ENCODE measurements around the gene MYL12B. TPM values are rescaled to one million over a fixed set of nuclear protein-coding genes. Genes with fewer than 3 reads are reported as not detected.
"Not testable (repeated sequence)": the region's sequence is repeated elsewhere in the genome, so short reads cannot be mapped to it uniquely, and the experiment has no call there.

The MYL12B gene
- total RNA-seq, 1 donor from 2014 or later: 331 TPM

- intact Hi-C loops (cut with micrococcal nuclease): no loop called here
Observed at GRCh38 chr18:3257627-3258120, 4.3 kb upstream of the MYL12B start.

- intact Hi-C loops (cut with micrococcal nuclease): loop anchor here (1.0 to 5.0 kb wide), 7 partner anchors 14 to 1976 kb away; partner anchors contain the start of genes METTL4, MYL12A, NDC80 and SMCHD1
Observed at GRCh38 chr18:3260995-3261372, 949 bp upstream of the MYL12B start.

- intact Hi-C loops (cut with micrococcal nuclease): loop anchor here (1.0 to 5.0 kb wide), 7 partner anchors 186 to 1975 kb away; partner anchors contain the start of genes METTL4, NDC80 and SMCHD1
Observed at GRCh38 chr18:3262234-3263131, 550 bp downstream of the MYL12B start.

- intact Hi-C loops (cut with micrococcal nuclease): loop anchor here (2.0 to 5.0 kb wide), 6 partner anchors 332 to 1974 kb away; partner anchors contain the start of genes METTL4, NDC80 and SMCHD1
Observed at GRCh38 chr18:3263132-3263700, 1.3 kb downstream of the MYL12B start.

- intact Hi-C loops (cut with micrococcal nuclease): loop anchor here (5.0 kb wide), 5 partner anchors 403 to 1973 kb away; partner anchors contain the start of genes METTL4, NDC80 and SMCHD1
Observed at GRCh38 chr18:3264362-3264761, 2.4 kb downstream of the MYL12B start.

GRCh38 chr18:3265564-3266033, 3.7 kb downstream of the MYL12B start:
- intact Hi-C loops (cut with micrococcal nuclease): no loop called here

GRCh38 chr18:3266062-3266608, 4.2 kb downstream of the MYL12B start:
- intact Hi-C loops (cut with micrococcal nuclease): no loop called here

GRCh38 chr18:3268306-3268705, 6.4 kb downstream of the MYL12B start:
- intact Hi-C loops (cut with micrococcal nuclease): no loop called here

GRCh38 chr18:3269241-3269913, 7.4 kb downstream of the MYL12B start:
- intact Hi-C loops (cut with micrococcal nuclease): no loop called here

- intact Hi-C loops (cut with micrococcal nuclease): no loop called here
Observed at GRCh38 chr18:3269914-3270299, 8.0 kb downstream of the MYL12B start.

- intact Hi-C loops (cut with micrococcal nuclease): no loop called here
Observed at GRCh38 chr18:3273042-3273441, 11.1 kb downstream of the MYL12B start.

GRCh38 chr18:3277643-3278213, 15.8 kb downstream of the MYL12B start:
- intact Hi-C loops (cut with micrococcal nuclease): not testable (repeated sequence)

- intact Hi-C loops (cut with micrococcal nuclease): loop anchor here (2.0 to 5.0 kb wide), 3 partner anchors 305 to 788 kb away; no protein-coding TSS in a partner anchor
Observed at GRCh38 chr18:3279201-3280185, 17.6 kb downstream of the MYL12B start.

- intact Hi-C loops (cut with micrococcal nuclease): loop anchor here (1.0 to 5.0 kb wide), 7 partner anchors 16 to 786 kb away; no protein-coding TSS in a partner anchor
Observed at GRCh38 chr18:3281456-3282400, 19.8 kb downstream of the MYL12B start.

- intact Hi-C loops (cut with micrococcal nuclease): loop anchor here (5.0 kb wide), 2 partner anchors 714 to 784 kb away; no protein-coding TSS in a partner anchor
Observed at GRCh38 chr18:3283253-3283863, 21.4 kb downstream of the MYL12B start.

GRCh38 chr18:3283908-3284307, 22.0 kb downstream of the MYL12B start:
- intact Hi-C loops (cut with micrococcal nuclease): loop anchor here (5.0 kb wide), 2 partner anchors 713 to 783 kb away; no protein-coding TSS in a partner anchor

- intact Hi-C loops (cut with micrococcal nuclease): loop anchor here (5.0 kb wide), 2 partner anchors 713 to 783 kb away; no protein-coding TSS in a partner anchor
Observed at GRCh38 chr18:3284501-3284900, 22.6 kb downstream of the MYL12B start.

- intact Hi-C loops (cut with micrococcal nuclease): no loop called here
Observed at GRCh38 chr18:3286159-3286558, 24.2 kb downstream of the MYL12B start.
